ENCODE data around the gene PLEKHM1. TPM values are rescaled to one million over a fixed set of nuclear protein-coding genes. Genes with fewer than 3 reads are reported as not detected.

Gene PLEKHM1
- total RNA-seq, 1 donor from 2014 or later, result 62.4 TPM

DNA sequence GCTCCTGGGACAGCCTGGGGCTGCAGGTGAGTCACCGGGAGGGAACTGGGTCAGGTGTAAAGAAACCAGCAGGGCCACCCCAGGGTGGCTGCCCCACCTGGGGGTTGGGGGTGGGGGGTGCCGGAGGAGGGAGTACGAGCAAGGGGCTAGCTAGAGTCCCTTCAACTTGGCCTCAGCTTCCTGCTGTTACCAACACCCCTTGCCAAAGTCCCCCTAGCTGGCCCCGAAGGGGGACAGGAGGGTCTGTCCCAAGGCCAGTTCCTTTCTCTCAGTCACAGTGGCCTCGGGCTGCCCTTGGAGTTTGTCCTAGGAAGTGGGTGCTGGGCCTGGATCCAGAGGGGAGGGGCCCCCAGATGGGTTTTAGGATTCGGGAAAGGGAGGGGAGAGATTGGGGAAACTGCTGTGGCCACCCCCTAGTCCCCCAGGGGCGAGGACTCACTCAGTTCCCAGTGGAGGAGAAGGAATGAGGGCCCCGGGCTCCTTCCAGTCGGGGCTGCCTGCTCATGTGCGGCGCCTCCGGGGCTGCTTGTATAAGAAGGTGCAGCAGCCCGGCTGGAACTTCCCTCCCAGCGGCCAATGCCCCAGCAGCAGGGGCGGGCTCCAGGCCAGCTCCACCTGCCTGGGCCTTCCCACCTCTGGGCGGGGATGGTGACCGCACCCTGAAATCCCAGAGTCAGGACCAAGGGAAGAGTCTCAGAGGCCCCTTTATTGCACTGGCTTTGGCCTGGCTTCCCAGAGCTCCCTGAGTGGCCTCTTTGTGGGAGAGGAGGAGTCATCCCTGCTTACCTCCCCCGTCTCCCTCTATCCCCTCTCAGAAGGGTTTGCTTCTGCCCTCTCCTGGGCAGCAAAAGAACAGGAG is 65.2 kb downstream of the PLEKHM1 start:
- ChIA-PET CTCF (no interaction called here), POLR2A (interaction anchor here (0.7 kb wide), 2 partner anchors 12 to 108 kb away, joined by 3 to 4 read pairs; no protein-coding TSS in a partner anchor)
- ATAC-seq (ENCODE audit: low read depth), result no peak
- H3K4me1 Mint-ChIP-seq, result peaks cover 20% of the 10 kb centered on the region
- H3K9me3 Mint-ChIP-seq, result no peaks in the 10 kb centered on the region
- DNase-seq, result no peak
- TF ChIP-seq, protein P1, sequence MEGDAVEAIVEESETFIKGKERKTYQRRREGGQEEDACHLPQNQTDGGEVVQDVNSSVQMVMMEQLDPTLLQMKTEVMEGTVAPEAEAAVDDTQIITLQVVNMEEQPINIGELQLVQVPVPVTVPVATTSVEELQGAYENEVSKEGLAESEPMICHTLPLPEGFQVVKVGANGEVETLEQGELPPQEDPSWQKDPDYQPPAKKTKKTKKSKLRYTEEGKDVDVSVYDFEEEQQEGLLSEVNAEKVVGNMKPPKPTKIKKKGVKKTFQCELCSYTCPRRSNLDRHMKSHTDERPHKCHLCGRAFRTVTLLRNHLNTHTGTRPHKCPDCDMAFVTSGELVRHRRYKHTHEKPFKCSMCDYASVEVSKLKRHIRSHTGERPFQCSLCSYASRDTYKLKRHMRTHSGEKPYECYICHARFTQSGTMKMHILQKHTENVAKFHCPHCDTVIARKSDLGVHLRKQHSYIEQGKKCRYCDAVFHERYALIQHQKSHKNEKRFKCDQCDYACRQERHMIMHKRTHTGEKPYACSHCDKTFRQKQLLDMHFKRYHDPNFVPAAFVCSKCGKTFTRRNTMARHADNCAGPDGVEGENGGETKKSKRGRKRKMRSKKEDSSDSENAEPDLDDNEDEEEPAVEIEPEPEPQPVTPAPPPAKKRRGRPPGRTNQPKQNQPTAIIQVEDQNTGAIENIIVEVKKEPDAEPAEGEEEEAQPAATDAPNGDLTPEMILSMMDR (IDR thresholded peaks at IDR 0.05), result no peak
- no peaks in the 10 kb centered on the region for H3K36me3 Mint-ChIP-seq (ENCODE audit: low read depth)
- H3K27ac Mint-ChIP-seq, result no peak overlapping the region
- H3K4me3 Mint-ChIP-seq, result no peak overlapping the region
- H3K27me3 Mint-ChIP-seq, result no peaks in the 10 kb centered on the region
- intact Hi-C loops (cut with micrococcal nuclease), result no loop called here

DNA sequence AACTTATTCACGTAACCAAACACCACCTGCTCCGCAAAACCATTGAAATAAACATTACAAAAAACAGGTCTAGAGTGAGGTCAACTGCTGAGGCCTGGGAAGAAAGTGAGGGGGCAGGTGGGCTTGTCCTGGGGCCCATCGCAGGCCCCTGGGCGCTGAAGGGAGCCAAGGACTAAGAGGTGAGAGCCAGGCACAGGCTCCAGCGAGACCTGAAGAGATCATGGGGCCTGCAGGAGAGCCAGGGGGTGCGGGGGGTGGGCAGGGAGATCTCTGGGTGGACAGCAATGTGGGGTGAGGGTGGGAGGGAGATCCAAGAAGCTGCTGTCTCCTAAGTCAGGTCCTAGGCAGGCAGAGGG is 65.8 kb downstream of the PLEKHM1 start:
- Mint-ChIP-seq H3K27ac (no peak overlapping the region), H3K9me3 (no peaks in the 10 kb centered on the region), H3K4me1 (peaks cover 19% of the 10 kb centered on the region), H3K27me3 (no peaks in the 10 kb centered on the region), H3K36me3 (ENCODE audit: low read depth) (no peaks in the 10 kb centered on the region), H3K4me3 (no peak overlapping the region)
- ChIA-PET CTCF (no interaction called here), POLR2A (interaction anchor here (0.7 kb wide), 1 partner anchor 108 kb away, joined by 3 read pairs; no protein-coding TSS in a partner anchor)
- ATAC-seq (ENCODE audit: low read depth) (no peak), DNase-seq (no peak)
- intact Hi-C loops (cut with micrococcal nuclease), result no loop called here
- TF ChIP-seq, protein P1 (IDR thresholded peaks at IDR 0.05), result no peak

DNA sequence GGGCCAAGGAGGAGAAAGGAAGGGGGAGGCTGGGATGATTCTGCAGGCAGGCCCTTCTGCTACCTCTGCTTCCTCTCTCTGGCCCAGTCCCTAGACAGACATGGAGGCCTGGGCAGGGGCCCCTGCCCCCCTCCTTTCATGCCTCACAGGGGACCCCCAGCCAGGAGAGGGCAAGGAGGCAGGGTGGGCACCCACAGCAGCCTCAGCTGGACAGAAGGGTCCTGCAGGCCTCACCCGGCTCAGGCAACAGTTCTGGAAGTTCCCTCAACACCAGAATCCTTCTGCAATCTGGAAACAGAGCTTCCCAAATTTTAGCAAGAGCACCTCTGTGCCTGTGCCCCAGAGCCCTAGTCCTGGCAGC is 66.6 kb downstream of the PLEKHM1 start:
- ATAC-seq (ENCODE audit: low read depth) (no peak), DNase-seq (no peak)
- Mint-ChIP-seq H3K36me3 (ENCODE audit: low read depth) (no peaks in the 10 kb centered on the region), H3K4me1 (peaks cover 16% of the 10 kb centered on the region), H3K27ac (no peak overlapping the region), H3K9me3 (no peaks in the 10 kb centered on the region), H3K27me3 (no peaks in the 10 kb centered on the region), H3K4me3 (no peak overlapping the region)
- TF ChIP-seq, protein P1 (IDR thresholded peaks at IDR 0.05), result no peak
- intact Hi-C loops (cut with micrococcal nuclease), result no loop called here
- CTCF ChIA-PET, result no interaction called here
- POLR2A ChIA-PET, result no interaction called here

DNA sequence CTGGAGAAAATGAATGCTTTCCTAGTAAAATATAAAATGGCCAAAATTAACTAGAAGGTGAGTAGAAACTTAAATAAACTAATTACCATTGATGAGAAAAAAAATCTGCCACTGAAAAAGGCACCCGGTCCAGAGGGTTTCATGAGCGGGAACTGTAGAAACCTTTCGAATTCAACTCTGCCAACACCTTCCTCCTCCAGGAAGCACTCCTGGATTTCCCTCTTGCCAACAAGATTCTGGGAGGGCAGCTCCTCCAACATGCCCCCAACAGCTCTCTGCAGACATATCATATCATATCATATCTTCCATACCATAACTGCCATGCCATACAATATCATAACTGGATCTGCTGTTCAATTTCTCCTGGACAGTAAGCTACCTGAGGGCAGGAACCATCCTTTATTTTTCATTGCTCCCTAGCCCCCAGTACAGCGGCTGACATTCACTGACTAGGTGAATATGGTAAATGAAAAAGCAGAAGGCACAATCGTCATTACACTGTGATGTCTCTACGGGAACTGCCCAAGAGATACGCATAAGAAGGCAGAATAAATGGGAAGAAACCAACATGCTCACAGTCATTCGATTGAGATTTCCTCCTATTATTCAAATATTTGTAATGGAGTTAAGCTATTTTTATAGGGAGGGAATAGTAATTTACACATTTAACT is 67.1 kb downstream of the PLEKHM1 start:
- no peaks in the 10 kb centered on the region for H3K27me3 Mint-ChIP-seq
- H3K9me3 Mint-ChIP-seq, result no peaks in the 10 kb centered on the region
- ATAC-seq (ENCODE audit: low read depth) (no peak), DNase-seq (no peak)
- H3K4me1 Mint-ChIP-seq, result peaks cover 10% of the 10 kb centered on the region
- no peaks in the 10 kb centered on the region for H3K36me3 Mint-ChIP-seq (ENCODE audit: low read depth)
- TF ChIP-seq, protein P1 (IDR thresholded peaks at IDR 0.05), result no peak
- ChIA-PET POLR2A (no interaction called here), CTCF (no interaction called here)
- no peak overlapping the region for H3K4me3 Mint-ChIP-seq
- intact Hi-C loops (cut with micrococcal nuclease), result no loop called here
- H3K27ac Mint-ChIP-seq, result no peak overlapping the region
